HEK293 (cell line): ENCODE data around the gene ZNF608.

Source experiments
- EGR2 ChIP-seq: fragments of 450-650 bp; formaldehyde crosslinking; IDR thresholded peaks from 2 replicates; pipeline ENCODE4 v1.5.1; 2016; ENCODE audit warnings: low read depth, missing biosample characterization, missing genetic modification characterization
- GLIS2 ChIP-seq: fragments of 450-650 bp; formaldehyde crosslinking; IDR thresholded peaks from 2 replicates; pipeline ENCODE4 v1.5.1; 2016; ENCODE audit warnings: missing biosample characterization, missing genetic modification characterization
- KLF9 ChIP-seq: fragments of 450-650 bp; formaldehyde crosslinking; IDR thresholded peaks from 2 replicates; pipeline ENCODE4 v1.5.1; 2016; ENCODE audit warnings: missing biosample characterization, missing genetic modification characterization, low read depth
- SCRT1 ChIP-seq: fragments of 450-650 bp; formaldehyde crosslinking; IDR thresholded peaks from 2 replicates; pipeline ENCODE4 v1.5.1; 2016; ENCODE audit warnings: missing biosample characterization, missing genetic modification characterization, borderline replicate concordance
- ZBTB20 ChIP-seq: fragments of 450-650 bp; formaldehyde crosslinking; IDR thresholded peaks from 2 replicates; pipeline ENCODE4 v1.5.1; 2016; ENCODE audit warnings: missing biosample characterization, missing genetic modification characterization
- ZNF175 ChIP-seq: fragments of 450-650 bp; formaldehyde crosslinking; IDR thresholded peaks from 2 replicates; pipeline ENCODE4 v1.5.1; 2016; ENCODE audit warnings: missing biosample characterization, missing genetic modification characterization
- ZNF2 ChIP-seq: fragments of 450-650 bp; formaldehyde crosslinking; IDR thresholded peaks from 2 replicates; pipeline ENCODE4 v1.5.1; 2016; ENCODE audit warnings: missing biosample characterization, missing genetic modification characterization
- ZNF311 ChIP-seq: fragments of 450-650 bp; formaldehyde crosslinking; IDR thresholded peaks from 2 replicates; pipeline ENCODE4 v1.5.1; 2017; ENCODE audit warnings: missing biosample characterization, missing genetic modification characterization, borderline replicate concordance
- ZNF366 ChIP-seq: fragments of 450-650 bp; formaldehyde crosslinking; conservative IDR thresholded peaks from 2 replicates; pipeline ENCODE4 v1.5.1; 2016; ENCODE audit warnings: missing biosample characterization, missing genetic modification characterization
- ZNF433 ChIP-seq: fragments of 450-650 bp; formaldehyde crosslinking; IDR thresholded peaks from 2 replicates; pipeline ENCODE4 v1.5.1; 2016; ENCODE audit warnings: missing biosample characterization, missing genetic modification characterization, low read depth
- ZNF571 ChIP-seq: fragments of 450-650 bp; formaldehyde crosslinking; IDR thresholded peaks from 2 replicates; pipeline ENCODE4 v1.5.0; 2017; ENCODE audit warnings: missing biosample characterization, missing genetic modification characterization
- ZNF670 ChIP-seq: fragments of 450-650 bp; formaldehyde crosslinking; IDR thresholded peaks from 2 replicates; pipeline ENCODE4 v1.5.1; 2016; ENCODE audit warnings: missing biosample characterization, missing genetic modification characterization, low read depth
- ZNF76 ChIP-seq: fragments of 450-650 bp; formaldehyde crosslinking; IDR thresholded peaks from 2 replicates; pipeline ENCODE4; 2016; ENCODE audit warnings: low read depth, missing biosample characterization, missing genetic modification characterization, borderline replicate concordance
- ZNF776 ChIP-seq: fragments of 450-650 bp; formaldehyde crosslinking; IDR thresholded peaks from 2 replicates; pipeline ENCODE4 v1.5.0; 2017; ENCODE audit warnings: missing biosample characterization, missing genetic modification characterization, borderline replicate concordance
- ZNF785 ChIP-seq: fragments of 450-650 bp; formaldehyde crosslinking; IDR thresholded peaks from 2 replicates; pipeline ENCODE4 v1.5.1; 2016; ENCODE audit warnings: missing biosample characterization, missing genetic modification characterization
- ZNF791 ChIP-seq: fragments of 450-650 bp; formaldehyde crosslinking; IDR thresholded peaks from 2 replicates; pipeline ENCODE4 v1.5.1; 2016; ENCODE audit warnings: missing biosample characterization, missing genetic modification characterization
- TF ChIP-seq, protein P1 (sequence below): fragments of 450-650 bp; IDR thresholded peaks from 2 replicates; pipeline ENCODE4 v1.5.1; 2018; ENCODE audit warnings: missing biosample characterization, missing genetic modification characterization
- TF ChIP-seq, protein P2 (sequence below): fragments of 450-650 bp; formaldehyde crosslinking; IDR thresholded peaks from 2 replicates; pipeline ENCODE4 v1.5.1; 2016; ENCODE audit warnings: missing biosample characterization, missing genetic modification characterization
- TF ChIP-seq, protein P3 (sequence below): fragments of 450-650 bp; formaldehyde crosslinking; IDR thresholded peaks from 2 replicates; pipeline ENCODE4 v1.5.1; 2017; ENCODE audit warnings: missing biosample characterization, mild to moderate bottlenecking, missing genetic modification characterization, moderate library complexity
- TF ChIP-seq, protein P4 (sequence below): IDR thresholded peaks from 2 replicates; pipeline ENCODE4 v1.6.1; 2011; ENCODE audit warnings: mild to moderate bottlenecking, low read depth, low read length, borderline replicate concordance
- TF ChIP-seq, protein P5 (sequence below): fragments of 450-650 bp; formaldehyde crosslinking; conservative IDR thresholded peaks from 2 replicates; pipeline ENCODE4 v1.5.1; 2016; ENCODE audit warnings: low read depth, missing biosample characterization, missing genetic modification characterization
- TF ChIP-seq, protein P6 (sequence below): fragments of 450-650 bp; formaldehyde crosslinking; IDR thresholded peaks from 2 replicates; pipeline ENCODE4 v1.5.1; 2016; ENCODE audit warnings: missing biosample characterization, missing genetic modification characterization
- TF ChIP-seq, protein P7 (sequence below): fragments of 450-650 bp; IDR thresholded peaks from 2 replicates; pipeline ENCODE4 v1.5.1; 2018; ENCODE audit warnings: missing biosample characterization, mild to moderate bottlenecking, missing genetic modification characterization

Gene ZNF608

DNA sequence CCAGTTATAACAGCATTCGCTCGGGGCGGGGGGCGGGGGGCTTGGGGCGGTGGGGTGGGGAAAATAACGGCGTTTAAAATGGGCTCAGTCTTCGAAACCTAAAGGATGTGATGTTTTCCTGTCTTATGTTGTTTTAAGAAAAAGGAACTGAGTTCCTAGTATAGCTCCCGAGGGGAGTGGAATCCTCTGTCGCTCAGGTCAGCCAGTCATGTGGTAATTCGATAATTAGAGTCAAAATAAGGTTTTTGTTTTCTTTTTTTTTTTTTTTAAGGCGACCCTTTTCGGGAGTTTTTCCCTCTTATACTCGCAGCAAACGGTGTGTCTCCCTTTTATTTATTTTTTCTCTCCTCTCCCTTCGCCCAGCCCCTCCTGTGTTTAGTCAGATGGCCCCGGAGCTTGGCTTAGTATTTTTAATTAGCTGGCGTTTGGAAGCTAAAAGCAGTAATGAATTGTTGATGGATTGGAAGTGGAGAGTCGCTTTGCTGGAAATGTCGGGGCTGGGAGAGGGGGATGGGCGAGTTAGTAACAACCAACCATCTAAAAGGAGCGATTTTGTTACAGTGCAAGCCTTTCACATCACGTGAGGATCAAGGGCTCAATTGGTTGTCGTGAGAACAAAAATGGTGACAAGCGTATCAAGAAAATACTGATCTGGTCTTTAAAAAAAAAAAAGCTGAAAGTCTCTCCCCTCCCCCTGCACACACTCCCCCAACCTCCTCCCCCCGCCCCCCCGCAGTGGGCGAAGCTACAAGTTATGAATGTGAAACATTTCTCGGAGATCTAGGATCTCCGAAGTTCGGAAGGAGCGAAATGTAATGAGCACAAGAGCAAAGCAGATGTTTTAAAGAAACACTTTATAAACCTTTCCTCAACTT lies 714 bp upstream of the ZNF608 start (continued):
- TF ChIP-seq GLIS2, result peak; percentile 38; the same call in 1 of the 2 replicates
- TF ChIP-seq, protein P1, sequence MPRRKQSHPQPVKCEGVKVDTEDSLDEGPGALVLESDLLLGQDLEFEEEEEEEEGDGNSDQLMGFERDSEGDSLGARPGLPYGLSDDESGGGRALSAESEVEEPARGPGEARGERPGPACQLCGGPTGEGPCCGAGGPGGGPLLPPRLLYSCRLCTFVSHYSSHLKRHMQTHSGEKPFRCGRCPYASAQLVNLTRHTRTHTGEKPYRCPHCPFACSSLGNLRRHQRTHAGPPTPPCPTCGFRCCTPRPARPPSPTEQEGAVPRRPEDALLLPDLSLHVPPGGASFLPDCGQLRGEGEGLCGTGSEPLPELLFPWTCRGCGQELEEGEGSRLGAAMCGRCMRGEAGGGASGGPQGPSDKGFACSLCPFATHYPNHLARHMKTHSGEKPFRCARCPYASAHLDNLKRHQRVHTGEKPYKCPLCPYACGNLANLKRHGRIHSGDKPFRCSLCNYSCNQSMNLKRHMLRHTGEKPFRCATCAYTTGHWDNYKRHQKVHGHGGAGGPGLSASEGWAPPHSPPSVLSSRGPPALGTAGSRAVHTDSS (tag by site-specific recombination), result no peak
- no peak for TF ChIP-seq ZNF785 (tag by site-specific recombination)
- TF ChIP-seq ZBTB20 (tag by site-specific recombination), result no peak; the same call in 1 of the 2 replicates
- TF ChIP-seq ZNF366, result peak; percentile 76
- TF ChIP-seq, protein P2, sequence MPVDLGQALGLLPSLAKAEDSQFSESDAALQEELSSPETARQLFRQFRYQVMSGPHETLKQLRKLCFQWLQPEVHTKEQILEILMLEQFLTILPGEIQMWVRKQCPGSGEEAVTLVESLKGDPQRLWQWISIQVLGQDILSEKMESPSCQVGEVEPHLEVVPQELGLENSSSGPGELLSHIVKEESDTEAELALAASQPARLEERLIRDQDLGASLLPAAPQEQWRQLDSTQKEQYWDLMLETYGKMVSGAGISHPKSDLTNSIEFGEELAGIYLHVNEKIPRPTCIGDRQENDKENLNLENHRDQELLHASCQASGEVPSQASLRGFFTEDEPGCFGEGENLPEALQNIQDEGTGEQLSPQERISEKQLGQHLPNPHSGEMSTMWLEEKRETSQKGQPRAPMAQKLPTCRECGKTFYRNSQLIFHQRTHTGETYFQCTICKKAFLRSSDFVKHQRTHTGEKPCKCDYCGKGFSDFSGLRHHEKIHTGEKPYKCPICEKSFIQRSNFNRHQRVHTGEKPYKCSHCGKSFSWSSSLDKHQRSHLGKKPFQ (tag by site-specific recombination), result peak; percentile 77; the same call in 1 of the 2 replicates
- TF ChIP-seq, protein P3, sequence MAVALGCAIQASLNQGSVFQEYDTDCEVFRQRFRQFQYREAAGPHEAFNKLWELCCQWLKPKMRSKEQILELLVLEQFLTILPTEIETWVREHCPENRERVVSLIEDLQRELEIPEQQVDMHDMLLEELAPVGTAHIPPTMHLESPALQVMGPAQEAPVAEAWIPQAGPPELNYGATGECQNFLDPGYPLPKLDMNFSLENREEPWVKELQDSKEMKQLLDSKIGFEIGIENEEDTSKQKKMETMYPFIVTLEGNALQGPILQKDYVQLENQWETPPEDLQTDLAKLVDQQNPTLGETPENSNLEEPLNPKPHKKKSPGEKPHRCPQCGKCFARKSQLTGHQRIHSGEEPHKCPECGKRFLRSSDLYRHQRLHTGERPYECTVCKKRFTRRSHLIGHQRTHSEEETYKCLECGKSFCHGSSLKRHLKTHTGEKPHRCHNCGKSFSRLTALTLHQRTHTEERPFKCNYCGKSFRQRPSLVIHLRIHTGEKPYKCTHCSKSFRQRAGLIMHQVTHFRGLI (tag by site-specific recombination), result peak; percentile 63; the same call in 1 of the 2 replicates
- no peak for TF ChIP-seq SCRT1 (tag by site-specific recombination)
- peak; percentile 80 for TF ChIP-seq ZNF2
- no peak for TF ChIP-seq ZNF776 (tag by site-specific recombination)
- TF ChIP-seq ZNF175 (tag by site-specific recombination), result no peak
- TF ChIP-seq EGR2 (tag by site-specific recombination), result peak; percentile 5; the same call in 1 of the 2 replicates
- no peak for TF ChIP-seq ZNF311 (tag by site-specific recombination)
- TF ChIP-seq, protein P4, sequence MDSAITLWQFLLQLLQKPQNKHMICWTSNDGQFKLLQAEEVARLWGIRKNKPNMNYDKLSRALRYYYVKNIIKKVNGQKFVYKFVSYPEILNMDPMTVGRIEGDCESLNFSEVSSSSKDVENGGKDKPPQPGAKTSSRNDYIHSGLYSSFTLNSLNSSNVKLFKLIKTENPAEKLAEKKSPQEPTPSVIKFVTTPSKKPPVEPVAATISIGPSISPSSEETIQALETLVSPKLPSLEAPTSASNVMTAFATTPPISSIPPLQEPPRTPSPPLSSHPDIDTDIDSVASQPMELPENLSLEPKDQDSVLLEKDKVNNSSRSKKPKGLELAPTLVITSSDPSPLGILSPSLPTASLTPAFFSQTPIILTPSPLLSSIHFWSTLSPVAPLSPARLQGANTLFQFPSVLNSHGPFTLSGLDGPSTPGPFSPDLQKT, result no peak
- no peak for TF ChIP-seq ZNF433
- TF ChIP-seq, protein P5, sequence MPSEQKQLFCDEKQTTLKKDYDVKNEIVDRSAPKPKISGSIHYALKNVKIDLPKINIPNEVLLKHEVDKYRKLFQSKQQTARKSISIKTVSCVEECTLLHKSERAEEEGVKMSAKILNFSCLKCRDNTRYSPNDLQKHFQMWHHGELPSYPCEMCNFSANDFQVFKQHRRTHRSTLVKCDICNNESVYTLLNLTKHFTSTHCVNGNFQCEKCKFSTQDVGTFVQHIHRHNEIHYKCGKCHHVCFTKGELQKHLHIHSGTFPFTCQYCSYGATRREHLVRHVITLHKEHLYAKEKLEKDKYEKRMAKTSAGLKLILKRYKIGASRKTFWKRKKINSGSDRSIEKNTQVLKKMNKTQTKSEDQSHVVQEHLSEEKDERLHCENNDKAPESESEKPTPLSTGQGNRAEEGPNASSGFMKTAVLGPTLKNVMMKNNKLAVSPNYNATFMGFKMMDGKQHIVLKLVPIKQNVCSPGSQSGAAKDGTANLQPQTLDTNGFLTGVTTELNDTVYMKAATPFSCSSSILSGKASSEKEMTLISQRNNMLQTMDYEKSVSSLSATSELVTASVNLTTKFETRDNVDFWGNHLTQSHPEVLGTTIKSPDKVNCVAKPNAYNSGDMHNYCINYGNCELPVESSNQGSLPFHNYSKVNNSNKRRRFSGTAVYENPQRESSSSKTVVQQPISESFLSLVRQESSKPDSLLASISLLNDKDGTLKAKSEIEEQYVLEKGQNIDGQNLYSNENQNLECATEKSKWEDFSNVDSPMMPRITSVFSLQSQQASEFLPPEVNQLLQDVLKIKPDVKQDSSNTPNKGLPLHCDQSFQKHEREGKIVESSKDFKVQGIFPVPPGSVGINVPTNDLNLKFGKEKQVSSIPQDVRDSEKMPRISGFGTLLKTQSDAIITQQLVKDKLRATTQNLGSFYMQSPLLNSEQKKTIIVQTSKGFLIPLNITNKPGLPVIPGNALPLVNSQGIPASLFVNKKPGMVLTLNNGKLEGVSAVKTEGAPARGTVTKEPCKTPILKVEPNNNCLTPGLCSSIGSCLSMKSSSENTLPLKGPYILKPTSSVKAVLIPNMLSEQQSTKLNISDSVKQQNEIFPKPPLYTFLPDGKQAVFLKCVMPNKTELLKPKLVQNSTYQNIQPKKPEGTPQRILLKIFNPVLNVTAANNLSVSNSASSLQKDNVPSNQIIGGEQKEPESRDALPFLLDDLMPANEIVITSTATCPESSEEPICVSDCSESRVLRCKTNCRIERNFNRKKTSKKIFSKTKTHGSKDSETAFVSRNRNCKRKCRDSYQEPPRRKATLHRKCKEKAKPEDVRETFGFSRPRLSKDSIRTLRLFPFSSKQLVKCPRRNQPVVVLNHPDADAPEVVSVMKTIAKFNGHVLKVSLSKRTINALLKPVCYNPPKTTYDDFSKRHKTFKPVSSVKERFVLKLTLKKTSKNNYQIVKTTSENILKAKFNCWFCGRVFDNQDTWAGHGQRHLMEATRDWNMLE (tag by site-specific recombination), result peak; percentile 42; the same call in 1 of the 2 replicates
- no peak for TF ChIP-seq KLF9 (tag by site-specific recombination)
- TF ChIP-seq ZNF571, result no peak
- TF ChIP-seq, protein P6, sequence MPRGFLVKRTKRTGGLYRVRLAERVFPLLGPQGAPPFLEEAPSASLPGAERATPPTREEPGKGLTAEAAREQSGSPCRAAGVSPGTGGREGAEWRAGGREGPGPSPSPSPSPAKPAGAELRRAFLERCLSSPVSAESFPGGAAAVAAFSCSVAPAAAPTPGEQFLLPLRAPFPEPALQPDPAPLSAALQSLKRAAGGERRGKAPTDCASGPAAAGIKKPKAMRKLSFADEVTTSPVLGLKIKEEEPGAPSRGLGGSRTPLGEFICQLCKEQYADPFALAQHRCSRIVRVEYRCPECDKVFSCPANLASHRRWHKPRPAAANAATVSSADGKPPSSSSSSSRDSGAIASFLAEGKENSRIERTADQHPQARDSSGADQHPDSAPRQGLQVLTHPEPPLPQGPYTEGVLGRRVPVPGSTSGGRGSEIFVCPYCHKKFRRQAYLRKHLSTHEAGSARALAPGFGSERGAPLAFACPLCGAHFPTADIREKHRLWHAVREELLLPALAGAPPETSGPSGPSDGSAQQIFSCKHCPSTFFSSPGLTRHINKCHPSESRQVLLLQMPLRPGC, result peak; percentile 96
- TF ChIP-seq ZNF791 (tag by site-specific recombination), result no peak
- TF ChIP-seq, protein P7, sequence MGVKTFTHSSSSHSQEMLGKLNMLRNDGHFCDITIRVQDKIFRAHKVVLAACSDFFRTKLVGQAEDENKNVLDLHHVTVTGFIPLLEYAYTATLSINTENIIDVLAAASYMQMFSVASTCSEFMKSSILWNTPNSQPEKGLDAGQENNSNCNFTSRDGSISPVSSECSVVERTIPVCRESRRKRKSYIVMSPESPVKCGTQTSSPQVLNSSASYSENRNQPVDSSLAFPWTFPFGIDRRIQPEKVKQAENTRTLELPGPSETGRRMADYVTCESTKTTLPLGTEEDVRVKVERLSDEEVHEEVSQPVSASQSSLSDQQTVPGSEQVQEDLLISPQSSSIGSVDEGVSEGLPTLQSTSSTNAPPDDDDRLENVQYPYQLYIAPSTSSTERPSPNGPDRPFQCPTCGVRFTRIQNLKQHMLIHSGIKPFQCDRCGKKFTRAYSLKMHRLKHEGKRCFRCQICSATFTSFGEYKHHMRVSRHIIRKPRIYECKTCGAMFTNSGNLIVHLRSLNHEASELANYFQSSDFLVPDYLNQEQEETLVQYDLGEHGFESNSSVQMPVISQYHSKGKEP (tag by site-specific recombination), result peak; percentile 80
- peak; percentile 70 for TF ChIP-seq ZNF76 (tag by site-specific recombination)
- TF ChIP-seq ZNF670 (tag by site-specific recombination), result no peak
